Suppressor macrophage treated with lipopolysaccharide for 1 hour (primary cell): Measurements from ENCODE around the gene WSCD1.
A peak's percentile ranks its signal among the peaks of the same experiment; 100 is the strongest.

Experiments
- DNase-seq, 3 donors: peaks; one replicate each; pipeline ENCODE4 v3.0.0-alpha.2; 2020 to 2022

The WSCD1 gene

GRCh38 chr17:6061290-6061689, 8.9 kb upstream of the WSCD1 start:
- DNase-seq, result no peak

DNA sequence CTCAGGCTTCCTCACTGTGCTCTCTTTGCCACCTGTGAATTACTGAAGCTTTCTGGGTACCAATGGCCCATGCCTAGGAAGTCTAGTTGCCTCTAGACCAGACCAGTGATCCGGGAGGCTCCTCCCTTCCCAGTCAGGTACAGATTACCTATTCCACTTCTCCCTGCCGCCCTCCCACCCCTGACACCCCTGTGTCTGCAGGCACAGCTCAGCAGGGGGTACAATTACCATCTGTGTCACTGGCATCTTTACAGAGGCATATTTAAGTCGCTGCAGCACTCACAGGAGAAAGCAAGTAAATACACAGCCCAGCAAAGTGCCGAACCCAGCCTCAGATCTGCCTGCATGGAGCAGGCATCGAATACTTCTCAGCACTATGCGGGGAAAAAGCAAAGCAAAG, 5.3 kb upstream of the WSCD1 start:
- no peak for DNase-seq

DNA sequence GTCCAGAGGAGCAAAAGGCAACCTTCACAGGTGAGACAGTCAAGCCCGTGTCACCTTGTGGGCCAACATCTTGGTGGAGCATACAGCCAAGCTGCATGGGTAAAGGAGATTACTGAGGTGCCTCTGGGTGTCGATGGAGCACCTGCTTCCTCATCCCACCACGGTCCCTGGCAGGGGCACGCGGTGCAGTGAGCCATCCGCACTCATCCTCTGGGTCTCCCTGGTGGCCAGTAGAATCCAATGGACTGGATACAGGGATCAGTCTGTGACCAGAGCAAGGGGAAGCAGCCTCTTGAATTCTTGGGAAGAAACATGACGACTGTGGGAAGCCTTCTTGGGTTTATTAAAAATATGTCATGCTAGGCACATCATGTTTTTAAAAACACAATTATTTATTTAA, 4.8 kb upstream of the WSCD1 start:
- DNase-seq, result no peak

DNA sequence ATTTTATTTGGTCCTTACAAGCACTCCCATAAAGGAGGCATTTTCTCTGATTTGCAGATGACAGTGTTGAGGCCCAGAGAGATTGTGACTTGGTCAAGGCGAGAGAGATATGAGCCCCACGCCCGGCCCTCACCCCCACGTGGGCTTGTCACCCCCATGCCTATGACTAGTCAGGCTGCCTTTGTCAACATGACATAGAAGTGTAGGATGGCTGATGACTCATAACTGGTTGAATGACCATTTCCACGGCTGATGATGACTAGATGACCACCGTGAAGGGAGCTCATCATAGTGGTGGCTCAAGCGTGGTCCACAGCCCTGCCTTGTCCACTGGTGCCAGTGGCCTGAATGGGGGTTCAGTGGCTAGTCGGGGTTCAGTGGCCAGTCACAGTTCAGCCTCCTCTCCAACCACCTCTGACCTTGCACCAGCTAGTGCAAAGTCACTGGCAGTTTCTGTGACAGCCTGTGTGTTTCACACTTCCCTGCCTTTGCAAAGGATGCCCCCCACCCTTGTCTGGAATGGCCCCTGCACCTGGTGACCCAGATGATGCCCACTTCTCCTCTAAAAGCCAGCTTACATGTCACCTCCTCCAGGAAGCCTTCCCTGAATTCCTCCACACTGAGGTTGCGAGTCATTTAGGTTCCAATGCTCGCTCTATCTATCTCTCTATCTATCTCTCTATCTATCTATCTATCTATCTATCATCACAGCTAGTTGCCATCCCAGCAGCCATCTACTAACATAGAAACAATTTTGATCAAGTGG, 3.8 kb upstream of the WSCD1 start:
- DNase-seq, result peak; percentile 44 to 66 (median 64)

DNA sequence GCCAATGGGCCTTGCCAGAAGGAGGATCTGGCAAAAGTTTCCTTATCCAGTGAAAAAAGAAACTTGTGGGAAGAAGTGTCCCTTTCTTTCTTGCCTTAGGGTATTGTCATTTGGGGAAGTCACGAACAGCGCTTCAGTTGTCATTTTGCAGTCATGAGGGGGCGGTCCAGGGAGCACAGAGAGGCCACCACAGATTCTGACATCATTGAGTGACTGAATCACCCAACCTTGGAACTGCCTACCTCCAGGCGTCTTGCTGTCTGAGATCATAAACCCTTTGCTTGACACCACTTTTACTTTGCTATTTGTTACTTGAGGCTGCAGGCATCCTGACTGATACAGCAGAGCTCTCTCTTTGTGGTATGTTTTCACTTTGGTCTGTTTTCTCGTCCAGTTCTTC, 3.1 kb upstream of the WSCD1 start:
- DNase-seq, result peak; percentile 20 to 71 (median 65)

GRCh38 chr17:6070430-6070912, 292 bp downstream of the WSCD1 start:
- no peak for DNase-seq

- peak in 1 of 3 donors; percentile 9 for DNase-seq
Observed at GRCh38 chr17:6070913-6071511, 833 bp downstream of the WSCD1 start.

DNA sequence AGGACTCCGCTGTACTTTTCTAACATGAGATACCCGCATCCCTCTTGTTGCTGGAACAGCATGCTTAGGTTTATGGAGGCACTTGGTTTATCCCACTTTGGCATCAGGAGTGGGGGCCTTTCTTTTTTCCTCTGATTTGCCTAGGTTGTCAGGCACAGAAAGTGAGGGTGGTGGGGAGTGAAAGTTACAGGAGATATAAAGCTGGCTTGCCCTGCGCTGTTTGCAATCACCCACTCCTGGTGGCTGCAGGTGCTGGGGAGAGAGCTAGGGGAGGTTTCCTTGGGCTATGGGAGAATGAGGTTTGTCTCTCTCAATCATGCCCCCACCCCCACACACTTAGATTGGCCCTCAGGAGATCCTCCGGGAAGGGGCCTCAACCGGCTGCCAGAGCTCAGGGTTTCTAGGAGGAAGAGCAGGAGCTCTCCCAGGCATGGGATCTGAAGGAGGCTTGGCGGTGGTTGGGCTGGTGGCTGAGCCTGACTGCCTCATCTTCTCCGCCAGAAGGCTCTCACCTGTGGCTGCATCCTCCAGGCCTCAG, 1.4 kb downstream of the WSCD1 start:
- DNase-seq, result no peak

DNA sequence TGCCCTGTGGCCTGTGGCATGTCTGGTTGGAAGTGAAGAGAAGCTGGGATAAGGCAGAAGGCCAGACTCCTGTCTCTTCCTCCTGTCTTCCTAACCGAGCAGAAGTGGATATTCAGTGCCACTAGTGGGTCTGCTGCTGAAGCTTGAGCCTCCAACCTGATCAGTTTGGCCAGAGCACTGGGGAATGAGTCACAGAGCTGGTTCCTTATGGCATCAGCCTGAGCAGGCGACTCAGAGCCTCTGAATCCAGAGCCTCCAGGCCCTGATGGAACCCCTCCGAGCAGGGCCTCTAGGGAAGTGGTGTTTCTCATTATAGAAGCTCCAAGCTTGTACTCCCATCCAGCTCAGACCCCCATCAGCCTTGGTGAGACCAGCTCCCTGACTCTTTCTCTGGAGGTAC, 2.0 kb downstream of the WSCD1 start:
- peak in 2 of 3 donors; percentile 12 to 25 for DNase-seq

DNA sequence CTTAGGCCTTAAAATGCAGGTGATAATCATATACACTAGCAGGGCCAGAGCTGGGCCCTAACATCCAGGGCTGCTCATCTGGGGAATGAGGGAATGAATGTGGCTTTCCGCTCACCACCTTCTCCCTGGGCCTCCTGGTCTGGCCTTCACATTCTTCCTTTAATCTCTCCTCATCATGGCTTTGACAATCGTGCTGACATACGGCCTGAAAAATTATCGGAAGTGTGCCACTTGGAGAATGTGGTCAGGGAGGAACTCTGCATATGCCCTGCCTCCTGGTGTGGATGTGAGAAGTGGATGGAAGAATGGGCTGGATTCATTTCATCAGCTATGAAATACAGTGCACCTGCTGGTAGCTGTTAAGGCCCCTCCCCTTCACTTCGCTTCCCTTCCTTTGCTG, 2.4 kb downstream of the WSCD1 start:
- DNase-seq, result no peak

GRCh38 chr17:6073620-6074019, 3.4 kb downstream of the WSCD1 start:
- no peak for DNase-seq

GRCh38 chr17:6075050-6075449, 4.9 kb downstream of the WSCD1 start:
- DNase-seq, result no peak

- DNase-seq, result no peak
Observed at GRCh38 chr17:6075845-6076244, 5.7 kb downstream of the WSCD1 start.

DNA sequence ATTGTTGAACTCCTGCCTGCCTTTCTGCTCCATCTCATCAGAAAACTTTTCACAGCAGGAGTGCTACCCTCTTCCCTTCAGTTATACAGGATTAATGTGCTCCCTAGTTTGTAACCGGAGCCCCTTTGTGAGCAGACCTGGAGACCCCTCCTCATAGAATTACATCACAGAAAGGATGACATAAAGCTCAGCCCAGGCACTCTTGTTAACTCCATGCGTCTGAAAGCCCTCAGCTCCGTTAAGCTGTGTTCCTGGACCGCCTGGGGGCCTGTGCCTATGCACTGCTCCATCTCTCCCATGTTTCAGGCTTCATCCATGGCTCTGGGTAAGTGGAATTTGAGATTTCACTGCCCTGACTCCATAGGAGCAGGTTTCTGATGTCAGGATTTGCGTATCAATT, 7.6 kb downstream of the WSCD1 start:
- DNase-seq, result no peak

- DNase-seq, result no peak
Observed at GRCh38 chr17:6078458-6078871, 8.3 kb downstream of the WSCD1 start.

DNA sequence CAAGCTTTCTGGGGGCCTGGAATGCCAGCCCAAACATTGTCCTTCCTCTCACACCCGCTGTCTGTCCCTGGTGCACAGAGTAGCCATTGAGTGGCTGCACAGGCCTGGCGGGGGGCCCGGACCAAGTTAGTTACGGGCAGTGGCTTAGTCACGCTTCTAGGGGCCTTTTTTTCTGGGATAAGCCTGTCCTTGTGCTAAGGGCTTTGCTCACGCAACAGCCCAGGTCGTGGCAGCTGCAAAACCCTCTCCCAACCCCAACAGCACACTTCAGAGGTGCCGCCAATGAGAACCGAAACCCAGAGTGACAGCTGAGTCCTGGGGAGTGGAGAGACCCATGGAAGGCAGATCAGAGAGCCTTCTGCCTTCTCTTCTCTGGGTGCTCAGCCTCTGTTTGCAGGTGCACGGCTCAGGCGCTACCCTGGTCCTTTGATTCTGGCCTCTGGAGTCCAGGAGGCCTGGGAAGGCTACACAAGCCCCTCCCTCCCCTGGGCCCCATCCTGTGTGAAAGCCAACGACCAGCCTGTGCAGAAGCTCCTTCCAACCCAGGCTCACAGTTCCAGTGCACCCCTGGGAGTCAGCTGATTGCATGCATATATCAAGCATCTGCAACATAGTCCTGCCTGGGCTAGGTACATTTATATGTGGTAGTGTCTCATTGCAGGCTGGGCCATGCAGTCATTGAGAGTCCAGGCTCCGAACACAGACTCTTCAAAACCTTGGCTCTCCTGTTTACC, 9.1 kb downstream of the WSCD1 start:
- DNase-seq, result no peak

DNA sequence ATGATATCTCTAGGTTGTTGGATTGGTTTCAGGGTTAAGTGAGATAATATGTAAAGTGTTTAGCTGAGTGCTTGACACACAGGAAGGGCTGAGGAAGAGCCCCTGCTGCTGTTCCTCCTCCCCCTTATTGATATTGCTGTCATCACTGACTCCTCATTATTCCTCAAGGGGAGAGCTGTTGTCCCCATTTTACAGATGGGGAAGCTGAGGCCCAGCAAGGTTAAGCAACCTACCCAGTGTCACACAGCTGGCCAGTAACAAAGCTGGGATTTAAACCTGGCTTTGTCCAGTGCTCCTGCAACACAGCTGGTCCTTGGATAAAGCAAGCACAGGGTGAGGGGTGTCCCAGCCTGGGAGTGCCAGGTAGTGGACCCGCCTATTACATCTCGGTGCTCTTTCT, 9.8 kb downstream of the WSCD1 start:
- no peak for DNase-seq

- DNase-seq, result no peak
Observed at GRCh38 chr17:6080711-6081430, 10.7 kb downstream of the WSCD1 start.

DNA sequence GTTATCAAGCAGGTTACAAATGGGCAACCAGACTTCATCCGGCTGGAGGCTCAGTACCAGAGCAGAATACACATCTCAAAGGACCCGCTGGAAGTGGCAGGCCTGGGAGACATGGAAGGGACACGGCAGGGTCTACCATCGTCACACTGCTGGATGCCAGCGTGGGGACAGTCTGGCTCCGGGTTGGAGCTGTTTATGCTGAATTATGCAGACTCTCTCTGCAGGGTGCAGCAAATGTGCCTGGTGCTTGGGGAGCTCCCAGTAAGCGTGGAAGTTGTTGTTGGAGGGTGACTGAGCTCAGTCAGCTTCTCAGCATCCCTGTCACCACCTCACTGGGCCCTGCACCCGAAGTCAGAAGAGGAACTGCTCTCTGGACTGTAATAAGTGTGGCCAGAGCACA, 12.2 kb downstream of the WSCD1 start:
- DNase-seq, result no peak

DNA sequence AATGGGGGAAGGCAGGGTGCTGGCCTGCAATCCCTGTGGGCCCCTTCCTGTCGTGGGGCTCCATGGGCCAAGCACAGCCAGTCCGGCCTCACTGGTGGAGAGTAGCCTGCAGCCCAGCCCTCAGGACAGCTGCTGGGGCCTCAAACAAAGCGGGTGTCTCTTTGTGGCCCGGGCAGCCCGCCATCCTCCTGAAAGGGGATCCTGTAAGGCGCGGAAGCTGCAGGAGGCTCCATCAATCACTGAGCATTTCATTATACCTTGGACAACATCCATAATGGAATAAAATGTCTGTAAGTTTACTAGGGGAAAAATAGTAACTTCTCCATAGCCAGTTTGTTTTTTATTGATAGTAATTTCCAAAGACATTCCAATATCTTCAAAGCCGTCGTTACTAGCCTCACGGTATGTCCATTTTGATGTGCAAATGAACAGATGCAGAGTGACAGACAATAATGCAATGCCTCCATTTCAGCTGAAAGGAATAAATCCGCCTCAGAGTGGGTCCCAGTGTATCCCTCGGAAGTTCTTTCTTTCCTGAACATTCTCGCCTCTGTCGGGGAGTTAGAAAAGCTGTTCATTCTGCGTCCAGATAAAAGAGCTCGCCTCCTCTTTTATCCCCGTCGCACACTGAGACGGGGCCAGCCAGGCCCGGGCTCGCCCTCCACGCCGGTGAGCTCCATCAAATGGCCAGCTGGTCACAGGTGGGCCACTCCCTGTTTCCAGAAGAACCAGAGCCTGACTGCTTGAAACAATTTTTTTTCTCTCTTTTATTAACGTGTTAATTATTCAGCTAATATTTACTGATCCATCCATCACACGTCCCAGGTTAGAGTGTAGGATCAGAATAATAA, 14.4 kb downstream of the WSCD1 start:
- no peak for DNase-seq

DNA sequence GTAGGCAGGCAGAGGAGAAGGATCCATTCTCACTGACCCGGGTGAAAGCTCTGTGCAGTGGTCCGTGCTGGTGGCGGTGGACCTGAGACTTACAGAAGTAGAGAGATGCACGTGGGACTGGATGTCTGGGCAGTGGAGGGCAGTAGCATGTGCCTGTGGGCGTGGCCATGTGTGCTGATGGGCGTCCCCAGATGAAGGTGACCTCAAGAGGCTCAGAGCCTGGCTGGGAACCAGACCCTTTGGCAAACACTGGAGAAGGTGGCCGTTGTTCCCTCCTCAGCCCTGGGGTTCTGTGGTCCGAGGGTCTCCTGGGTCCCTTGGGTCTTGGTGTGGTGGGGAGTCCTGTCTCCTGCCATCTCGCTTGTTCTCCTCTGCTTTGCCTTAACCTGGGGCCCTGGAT, 15.6 kb downstream of the WSCD1 start:
- no peak for DNase-seq
